T-helper 9 cell (primary cell): Measurements from ENCODE around the gene PIGR.

Experiments
- DNase-seq: peaks from one replicate; pipeline ENCODE4 v3.0.0-alpha.2; 2020

Gene PIGR

DNA sequence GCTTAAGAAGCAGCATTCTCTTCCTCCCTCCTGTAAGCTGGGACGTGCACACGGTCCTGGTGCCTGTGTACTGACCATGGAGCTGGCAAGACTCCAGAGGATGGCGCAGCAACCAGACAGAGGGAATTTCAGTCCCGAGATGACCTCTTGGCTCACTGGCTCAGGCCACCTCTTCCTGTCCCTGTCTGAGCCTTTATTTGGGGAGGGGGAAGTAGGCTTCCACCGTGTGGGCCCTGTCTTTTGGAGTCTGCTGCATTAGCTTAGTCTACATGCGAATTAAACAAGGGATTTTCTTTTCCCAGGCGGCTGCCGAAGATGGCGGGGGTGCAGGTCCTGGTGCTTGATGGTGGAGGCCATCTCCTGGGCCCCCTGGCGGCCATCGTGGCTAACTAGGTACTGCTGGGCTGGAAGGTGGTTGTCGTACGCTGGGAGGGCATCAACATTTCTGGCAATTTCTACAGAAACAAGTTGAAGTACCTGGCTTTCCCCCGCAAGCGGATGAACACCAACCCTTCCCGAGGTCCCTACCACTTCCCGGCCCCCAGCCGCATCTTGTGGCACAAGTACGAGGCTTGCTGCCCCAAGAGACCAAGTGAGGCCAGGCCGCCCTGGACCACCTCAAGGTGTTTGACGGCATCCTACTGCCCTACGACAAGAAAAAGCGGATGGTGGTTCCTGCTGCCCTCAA, 38.8 kb downstream of the PIGR start:
- DNase-seq = no peak

- DNase-seq = no peak
Measured at GRCh38 chr1:206905295-206906164, 40.7 kb downstream of the PIGR start.

- DNase-seq = no peak
Measured at GRCh38 chr1:206904423-206905142, 41.7 kb downstream of the PIGR start.

DNA sequence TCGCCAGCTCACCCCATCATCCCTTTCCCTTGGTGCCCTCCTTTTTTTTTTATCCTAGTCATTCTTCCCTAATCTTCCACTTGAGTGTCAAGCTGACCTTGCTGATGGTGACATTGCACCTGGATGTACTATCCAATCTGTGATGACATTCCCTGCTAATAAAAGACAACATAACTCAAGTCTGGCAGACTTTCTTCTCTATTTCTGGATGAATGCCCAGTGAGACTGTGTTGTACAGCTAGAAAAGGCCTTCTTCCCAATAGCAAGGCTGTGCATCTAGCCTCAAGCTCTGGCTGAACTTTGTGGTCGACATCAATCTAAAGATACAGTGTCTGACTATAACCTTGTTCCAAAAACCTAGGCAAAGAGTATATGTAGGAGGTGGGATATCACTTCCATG, 42.6 kb downstream of the PIGR start:
- no peak for DNase-seq

GRCh38 chr1:206902702-206903101, 43.6 kb downstream of the PIGR start:
- no peak for DNase-seq

- no peak for DNase-seq
Measured at GRCh38 chr1:206901944-206902343, 44.3 kb downstream of the PIGR start.

- no peak for DNase-seq
Measured at GRCh38 chr1:206900149-206900548, 46.1 kb downstream of the PIGR start.

DNA sequence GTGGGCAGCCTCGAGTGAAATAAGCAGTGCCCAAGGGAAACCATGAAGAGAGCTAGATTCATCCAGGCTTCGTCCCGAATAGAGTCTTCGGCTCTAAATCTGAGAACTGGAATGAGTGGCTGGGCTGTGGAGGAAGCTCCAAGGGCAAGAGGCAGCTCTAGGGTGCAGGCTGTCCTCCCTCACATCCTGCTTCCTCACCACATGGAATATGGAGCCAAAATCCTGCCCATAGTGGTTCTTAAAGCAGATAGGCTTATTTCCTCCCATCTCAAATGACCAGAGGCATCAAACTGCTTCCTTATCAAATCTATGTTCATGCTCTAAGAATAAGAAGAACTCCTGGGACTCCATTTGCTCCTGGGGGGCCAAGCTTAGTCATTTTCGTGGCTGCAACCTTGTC, 46.5 kb downstream of the PIGR start:
- no peak for DNase-seq

DNA sequence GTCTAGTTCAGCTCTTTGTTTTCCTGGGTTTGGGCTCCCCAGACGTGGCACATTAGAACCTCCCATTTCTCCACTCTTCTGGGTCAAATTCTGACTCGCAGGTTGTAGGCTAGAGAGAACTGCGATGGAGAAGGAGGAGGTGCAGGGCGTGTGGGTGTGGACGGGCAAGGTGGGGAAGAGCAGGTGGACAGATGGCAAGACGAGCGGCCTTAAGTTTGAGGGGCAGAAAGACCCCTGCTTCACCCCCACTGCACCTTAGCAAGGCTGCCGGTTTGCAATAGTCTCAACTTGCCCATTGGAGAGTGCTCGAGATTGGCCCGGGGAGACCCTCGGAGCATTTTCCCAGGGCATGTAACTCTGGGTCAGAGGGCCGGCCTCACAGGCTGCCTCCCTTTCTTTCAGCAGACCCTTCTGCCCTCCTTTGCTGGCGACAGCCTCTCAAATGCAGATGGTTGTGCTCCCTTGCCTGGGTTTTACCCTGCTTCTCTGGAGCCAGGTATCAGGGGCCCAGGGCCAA, 47.3 kb downstream of the PIGR start:
- no peak for DNase-seq

GRCh38 chr1:206898089-206898914, 48.0 kb downstream of the PIGR start:
- DNase-seq = no peak

GRCh38 chr1:206897175-206897574, 49.1 kb downstream of the PIGR start, which contains the start of gene IL24:
TSS of gene IL24 (plus strand) at chr1:206897443. CDS start at chr1:206897833, 390 bp downstream.
- DNase-seq = no peak

DNA sequence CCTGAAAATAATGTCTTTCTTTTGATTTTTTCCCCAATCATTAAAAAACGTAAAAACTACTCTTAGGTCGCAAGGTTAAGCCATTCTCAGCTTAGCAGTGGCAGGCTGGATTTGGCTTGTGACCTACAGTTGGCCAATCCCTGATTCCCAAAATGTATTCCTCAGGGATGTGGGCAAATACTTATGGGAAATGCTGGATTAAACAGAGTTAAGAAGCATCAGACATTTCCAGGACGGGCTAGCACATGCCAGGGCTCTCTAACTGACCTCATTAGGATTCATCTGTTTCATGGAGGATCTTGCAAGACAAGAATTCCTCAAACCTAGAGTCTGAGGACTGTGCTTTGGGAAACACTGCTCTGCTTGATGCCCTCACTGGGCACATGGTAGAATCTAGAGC, 50.0 kb downstream of the PIGR start:
- no peak for DNase-seq

GRCh38 chr1:206895837-206896242, 50.4 kb downstream of the PIGR start:
- no peak for DNase-seq

GRCh38 chr1:206895325-206895724, 50.9 kb downstream of the PIGR start:
- DNase-seq = no peak

GRCh38 chr1:206893380-206893779, 52.9 kb downstream of the PIGR start:
- DNase-seq = no peak

- DNase-seq = no peak
Measured at GRCh38 chr1:206892351-206892984, 53.8 kb downstream of the PIGR start.

DNA sequence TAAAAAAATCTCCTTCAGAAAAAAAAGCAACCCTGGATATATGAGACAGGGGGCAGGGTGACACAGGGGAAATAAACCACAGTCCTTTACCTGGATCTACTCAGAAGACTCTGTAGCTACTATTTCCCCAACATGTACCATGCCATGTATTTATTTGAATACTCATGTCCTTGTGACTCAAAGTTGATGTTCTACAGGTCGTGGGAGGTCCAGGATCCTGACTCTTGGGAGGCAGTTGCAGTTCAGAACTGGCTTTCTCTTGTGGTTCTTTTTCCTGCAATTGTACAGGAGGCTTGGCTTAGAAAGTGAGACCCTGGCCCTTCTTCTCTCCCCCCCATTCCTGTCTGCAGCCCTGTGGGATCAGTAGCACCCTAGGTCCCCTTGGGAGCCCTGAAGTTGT, 54.9 kb downstream of the PIGR start:
- no peak for DNase-seq

DNA sequence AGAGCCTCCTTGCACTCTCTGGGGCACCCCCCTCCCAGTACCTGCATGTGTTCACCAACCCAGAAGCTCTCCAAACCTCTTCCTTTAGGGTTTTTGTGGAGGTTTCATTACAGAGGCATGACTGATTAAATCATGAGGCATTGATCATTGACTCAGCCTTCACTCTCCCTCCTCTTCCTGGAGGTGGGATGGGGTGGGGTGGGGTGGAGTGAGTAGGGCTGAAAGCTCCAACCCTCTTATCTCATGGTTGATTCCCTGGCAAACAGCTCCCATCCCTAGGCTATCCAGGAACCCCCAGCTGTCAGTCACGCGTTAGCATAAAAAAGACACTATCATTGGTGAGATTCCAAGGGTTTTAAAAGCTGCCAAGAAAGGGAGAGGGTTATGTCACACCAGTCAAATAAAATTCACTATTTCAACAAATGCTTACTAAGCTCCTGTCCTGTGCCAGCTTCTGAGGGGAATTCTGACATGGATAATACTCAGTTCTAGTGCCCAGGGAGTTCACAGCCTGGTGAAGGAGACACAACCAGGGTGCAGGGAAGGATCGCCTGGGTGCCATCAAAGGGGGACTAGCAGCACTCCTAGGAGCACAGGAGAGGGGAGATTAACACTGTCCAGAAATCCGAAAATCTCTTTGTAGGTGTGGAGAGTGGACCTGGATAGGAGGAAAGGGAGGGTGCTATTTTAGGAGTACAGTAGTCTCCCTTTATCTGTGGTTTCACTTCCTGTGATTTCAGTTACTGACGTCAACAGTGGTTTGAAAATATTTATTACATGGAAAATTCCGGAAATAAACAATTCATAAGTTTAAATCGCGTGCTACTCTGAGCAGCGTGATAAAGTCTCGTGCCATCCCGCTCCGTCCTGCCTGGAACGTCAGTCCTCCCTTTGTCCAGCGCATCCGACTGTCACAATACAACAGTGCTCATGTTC, 55.9 kb downstream of the PIGR start:
- DNase-seq = no peak

- no peak for DNase-seq
Measured at GRCh38 chr1:206887701-206888100, 58.6 kb downstream of the PIGR start.

DNA sequence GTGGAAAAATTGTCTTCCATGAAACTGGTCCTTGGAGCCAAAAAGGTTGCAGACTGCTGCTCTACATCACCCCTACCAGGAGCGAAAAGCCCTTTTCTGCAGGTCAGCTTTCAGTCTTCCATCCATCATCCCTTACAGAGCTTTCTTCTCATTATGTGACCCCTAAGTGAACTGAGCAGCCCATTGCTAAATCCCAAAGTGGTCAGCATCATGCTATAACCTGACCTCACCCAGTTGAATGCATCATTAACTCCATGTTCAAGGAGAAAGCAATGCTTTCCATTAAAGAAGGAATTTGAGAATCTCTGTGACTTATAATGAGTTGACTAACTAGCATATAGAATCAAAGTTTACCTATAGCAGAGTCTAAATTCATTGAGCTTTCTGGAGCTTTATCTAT, 59.4 kb downstream of the PIGR start:
- no peak for DNase-seq
